Smooth muscle cell of the brain vasculature (primary cell): ENCODE data around the gene CD2BP2.
"Not testable (repeated sequence)": the region's sequence is repeated elsewhere in the genome, so short reads cannot be mapped to it uniquely, and the experiment has no call there.

Experiments used
- DNase-seq: peaks from one replicate; pipeline ENCODE4 v3.0.0-alpha.2; 2012; ENCODE audit warnings: low read depth, low spot score

Gene CD2BP2

DNA sequence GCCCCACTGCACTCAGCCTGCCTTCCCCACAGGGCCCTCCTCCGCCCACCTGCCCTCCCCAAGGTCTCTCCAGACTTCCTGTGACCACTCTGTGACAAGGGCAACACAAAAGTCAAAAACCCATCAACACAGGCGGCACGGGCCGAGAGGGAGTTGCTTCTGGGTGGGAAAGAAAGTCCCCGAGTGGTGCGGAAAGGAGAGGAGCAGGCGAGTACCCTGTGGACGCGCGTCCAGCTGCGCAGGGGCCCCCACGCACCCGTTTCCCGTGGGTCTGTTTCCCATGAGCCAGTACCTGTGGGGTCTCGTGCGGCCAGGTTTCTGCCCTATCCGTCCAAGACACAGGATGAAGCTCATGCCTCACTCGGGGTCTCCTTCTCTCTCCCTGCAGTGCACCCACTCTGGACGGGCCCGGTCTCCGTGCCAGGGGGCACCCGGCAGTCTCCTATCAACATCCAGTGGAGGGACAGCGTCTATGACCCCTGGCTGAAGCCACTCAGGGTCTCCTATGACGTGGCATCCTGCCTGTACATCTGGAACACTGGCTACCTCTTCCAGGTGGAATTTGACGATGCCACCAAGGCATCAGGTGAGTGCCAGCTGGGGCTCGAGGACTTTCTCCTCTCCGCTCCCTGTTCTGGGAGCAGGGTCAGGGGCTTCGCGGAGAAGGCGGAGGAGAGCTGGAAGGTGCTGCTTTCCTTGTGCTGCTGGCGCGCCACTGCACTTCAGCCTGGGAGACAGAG is 12.2 kb downstream of the CD2BP2 start:
- no peak for DNase-seq

DNA sequence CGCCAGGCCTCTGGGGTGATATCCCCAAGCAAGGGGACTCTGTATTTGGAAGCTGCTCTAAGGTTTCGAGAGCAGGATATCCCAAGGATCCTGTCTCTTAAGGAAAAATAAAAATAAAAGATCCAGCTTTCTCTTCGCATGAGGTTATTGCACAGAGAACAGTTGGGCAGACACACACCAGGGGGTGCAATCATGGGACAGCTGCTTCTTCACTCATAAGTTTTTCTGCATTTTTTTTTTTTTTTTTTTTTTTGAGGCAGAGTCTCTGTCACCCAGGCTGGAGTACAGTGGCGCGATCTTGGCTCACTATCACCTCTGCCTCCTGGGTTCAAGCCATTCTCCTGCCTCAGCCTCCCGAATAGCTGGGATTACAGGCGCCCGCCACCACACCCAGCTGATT is 13.1 kb downstream of the CD2BP2 start:
- DNase-seq = not testable (repeated sequence)

- DNase-seq = no peak
Observed at GRCh38 chr16:30340621-30341020, 14.5 kb downstream of the CD2BP2 start.

- not testable (repeated sequence) for DNase-seq
Observed at GRCh38 chr16:30338715-30339114, 16.4 kb downstream of the CD2BP2 start.

DNA sequence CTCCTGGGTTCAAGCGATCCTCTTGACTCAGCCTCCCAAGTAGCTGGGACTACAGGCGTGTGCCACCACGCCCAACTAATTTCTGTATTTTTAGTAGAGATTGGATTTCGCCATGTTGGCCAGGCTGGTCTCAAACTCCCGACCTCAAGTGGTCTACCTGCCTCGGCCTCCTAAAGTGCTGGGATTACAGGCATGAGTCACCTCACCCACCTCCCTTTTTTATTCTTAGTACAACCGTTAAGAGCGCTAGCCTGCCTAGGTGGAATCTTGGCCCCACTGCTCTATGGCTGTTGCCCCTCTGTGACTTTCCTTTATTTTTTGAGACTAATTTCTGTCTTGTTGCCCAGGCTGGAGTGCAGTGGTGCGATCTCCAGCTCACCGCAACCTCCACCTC is 17.1 kb downstream of the CD2BP2 start:
- DNase-seq = not testable (repeated sequence)

GRCh38 chr16:30335598-30336474 is 19.3 kb downstream of the CD2BP2 start:
- no peak for DNase-seq

GRCh38 chr16:30335028-30335597 is 20.0 kb downstream of the CD2BP2 start:
- not testable (repeated sequence) for DNase-seq

DNA sequence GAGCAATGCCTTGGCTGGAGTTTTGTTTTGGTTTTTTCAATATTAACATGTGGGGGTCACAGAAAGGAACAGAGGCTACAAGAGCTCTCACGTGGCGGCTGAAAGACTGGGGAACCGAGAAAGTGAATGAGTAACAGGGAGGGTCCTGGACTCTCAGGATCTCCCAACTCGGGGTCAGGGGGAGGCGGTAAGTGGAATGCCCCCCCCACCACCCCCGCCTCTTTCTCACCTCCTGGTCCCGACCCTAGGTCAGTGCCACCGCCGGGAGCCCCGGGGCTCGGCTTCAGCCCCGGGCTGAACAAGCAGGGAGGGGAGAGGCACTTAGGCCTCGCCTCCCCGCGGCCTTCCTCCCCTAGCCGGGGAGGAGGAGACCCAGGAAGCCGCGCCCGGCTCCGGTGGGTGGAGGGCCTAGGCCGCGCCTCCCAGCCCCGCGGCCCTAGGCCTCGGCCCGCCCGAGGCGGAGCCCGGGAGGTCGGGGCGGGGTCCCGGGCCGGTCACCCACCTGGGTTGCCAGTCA is 20.6 kb downstream of the CD2BP2 start:
- DNase-seq = not testable (repeated sequence)

GRCh38 chr16:30324220-30324619 is 30.9 kb downstream of the CD2BP2 start:
- not testable (repeated sequence) for DNase-seq

DNA sequence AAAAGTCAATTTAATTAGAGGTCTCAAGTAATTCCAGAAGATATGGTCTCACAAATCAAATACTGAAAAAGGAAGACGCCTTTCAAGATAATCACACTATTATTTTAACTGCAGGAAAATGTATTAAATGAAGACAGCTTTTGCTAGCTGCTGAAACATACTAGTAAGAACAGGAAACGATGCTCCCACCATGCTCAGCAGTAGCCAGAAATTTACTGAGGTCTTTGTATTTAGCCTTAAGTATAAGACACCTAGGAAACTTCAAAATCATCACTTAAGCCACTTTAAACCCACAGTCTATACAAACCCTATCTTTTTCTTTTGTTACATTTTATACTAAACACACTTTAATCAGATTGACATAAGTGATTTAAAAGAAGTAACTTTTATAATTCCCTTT is 36.5 kb downstream of the CD2BP2 start:
- not testable (repeated sequence) for DNase-seq

GRCh38 chr16:30310937-30311336 is 44.2 kb downstream of the CD2BP2 start:
- not testable (repeated sequence) for DNase-seq

DNA sequence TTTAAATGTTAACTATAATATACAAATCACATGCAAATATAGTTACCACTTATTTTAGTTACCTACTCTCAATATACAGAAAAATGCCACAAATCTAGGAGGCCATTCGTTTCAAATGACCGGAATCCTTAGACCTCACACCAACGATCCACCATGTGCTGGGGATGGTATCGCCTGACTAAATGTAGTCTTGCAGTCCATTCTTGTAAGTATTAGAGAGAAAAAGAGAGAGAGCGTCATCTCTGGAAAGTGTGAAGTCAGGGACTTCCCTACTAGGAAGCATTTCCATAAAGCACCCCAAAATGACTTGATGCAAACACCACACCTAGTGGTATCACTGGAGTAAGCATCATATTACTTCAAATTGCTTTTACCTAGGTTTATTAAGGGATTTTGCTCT is 45.9 kb downstream of the CD2BP2 start:
- DNase-seq = not testable (repeated sequence)
